H1 (cell line): Measurements from ENCODE around the gene PCDH9. TPM values are rescaled to one million over a fixed set of nuclear protein-coding genes. Genes with fewer than 3 reads are reported as not detected.

Source experiments
- CTCF ChIA-PET: fragments of 300-600 bp; sonication (Branson Sonifier 250); formaldehyde crosslinking; loops from one replicate; lab custom pipeline; 2021; ENCODE audit not compliant: partially characterized antibody; lab: Charles Lee
- POLR2A ChIA-PET: fragments of 300-600 bp; sonication (Branson Sonifier 250); formaldehyde crosslinking; loops from one replicate; lab custom pipeline; 2021; ENCODE audit warnings: inconsistent platforms; ENCODE audit not compliant: partially characterized antibody; lab: Charles Lee
- DNase-seq, 2 experiments: peaks; one replicate each; pipeline versions ENCODE4 v3.0.0 to v3.0.0-alpha.2; 2010 to 2022; ENCODE audit warnings: low spot score in 2 of 2, low read depth in 1 of 2, mixed read lengths in 1 of 2
- FAIRE-seq: peaks from 2 replicates; lab custom pipeline; 2011; peaks lifted over from hg19 to GRCh38; lab: Jason Lieb, UNC
- H2AFZ ChIP-seq: 2 replicates; pipeline ENCODE4 v1.8.1; 2012; ENCODE audit warnings: low read length, inconsistent platforms
- H2AK5ac ChIP-seq: 2 replicates; pipeline ENCODE4 v1.6.1; 2013; ENCODE audit warnings: low read depth, low read length
- H2BK120ac ChIP-seq: replicated peaks from 2 replicates; pipeline ENCODE3; 2013; ENCODE audit warnings: low read depth, low read length, inconsistent platforms
- H2BK12ac ChIP-seq: 2 replicates; pipeline ENCODE4 v1.6.1; 2013; ENCODE audit warnings: low read depth, low read length
- H2BK15ac ChIP-seq: 2 replicates; pipeline ENCODE4 v1.6.1; 2013; ENCODE audit warnings: low read length
- H2BK20ac ChIP-seq: 2 replicates; pipeline ENCODE4 v1.6.1; 2013; ENCODE audit warnings: low read length
- H2BK5ac ChIP-seq: 2 replicates; pipeline ENCODE4 v1.6.1; 2013; ENCODE audit warnings: low read depth, low read length
- H3K14ac ChIP-seq: 2 replicates; pipeline ENCODE4 v1.6.1; 2013; ENCODE audit warnings: inconsistent platforms; ENCODE audit not compliant: insufficient read length
- H3K18ac ChIP-seq: 2 replicates; pipeline ENCODE4 v1.6.1; 2013; ENCODE audit warnings: low read length; ENCODE audit errors: extremely low read depth
- H3K23ac ChIP-seq: 2 replicates; pipeline ENCODE4 v1.6.1; 2013; ENCODE audit warnings: inconsistent platforms; ENCODE audit not compliant: insufficient read length
- H3K23me2 ChIP-seq: 2 replicates; pipeline ENCODE4 v1.6.1; 2013; ENCODE audit warnings: low read depth, low read length
- H3K27ac ChIP-seq: 2 replicates; pipeline ENCODE4 v1.6.1; 2011; ENCODE audit warnings: low read depth, low read length, inconsistent platforms
- H3K27me3 ChIP-seq, 4 experiments: replicated peaks in 1 of 4; 1 replicate in 1 of 4; 2 replicates in 3 of 4; pipeline versions ENCODE4 v1.6.1 to v1.8.1; 2011 to 2013; ENCODE audit warnings: low read length in 3 of 4, mild to moderate bottlenecking in 3 of 4, inconsistent platforms in 2 of 4, mixed read lengths in 2 of 4, moderate library complexity in 1 of 4; ENCODE audit not compliant: control insufficient read depth in 3 of 4, insufficient read depth in 3 of 4; ENCODE audit errors: extremely low read depth in 1 of 4
- H3K36me3 ChIP-seq, 4 experiments: 2 replicates each; pipeline versions ENCODE4 v1.6.1 to v1.8.1; 2011 to 2013; ENCODE audit warnings: mild to moderate bottlenecking in 4 of 4, low read length in 3 of 4, moderate library complexity in 2 of 4, control low read depth in 1 of 4, inconsistent platforms in 1 of 4; ENCODE audit not compliant: insufficient read depth in 4 of 4, control insufficient read depth in 2 of 4
- H3K4ac ChIP-seq: replicated peaks from 2 replicates; pipeline ENCODE3; 2013; ENCODE audit warnings: low read length, low read depth, mixed read lengths, inconsistent platforms; ENCODE audit not compliant: insufficient read length
- H3K4me1 ChIP-seq, 4 experiments: replicated peaks in 1 of 4; 1 replicate in 1 of 4; 2 replicates in 3 of 4; pipeline versions ENCODE4 v1.6.1 to v1.8.1; 2011 to 2013; ENCODE audit warnings: low read length in 3 of 4, inconsistent platforms in 2 of 4, mixed read lengths in 1 of 4; ENCODE audit not compliant: insufficient read depth in 4 of 4, control insufficient read depth in 3 of 4
- H3K4me2 ChIP-seq, 2 experiments: 2 replicates each; pipeline versions ENCODE4 v1.6.1 to v1.8.1; 2011 to 2013; ENCODE audit warnings: low read depth in 2 of 2, low read length in 2 of 2, control low read depth in 1 of 2, inconsistent platforms in 1 of 2, mild to moderate bottlenecking in 1 of 2; ENCODE audit not compliant: insufficient read depth in 1 of 2
- H3K4me3 ChIP-seq, 4 experiments: fragments of 200-600, 300-600 bp in 1 of 4; sonication (generic), shearing (Covaris generic), sonication (Bioruptor Twin) in 1 of 4; 2 replicates each; pipeline versions ENCODE4 v1.5.1 to v1.8.1; 2011 to 2016; ENCODE audit warnings: low read length in 4 of 4, low read depth in 3 of 4, control low read depth in 2 of 4, inconsistent platforms in 2 of 4, mild to moderate bottlenecking in 2 of 4, mixed read lengths in 1 of 4, moderate library complexity in 1 of 4; ENCODE audit not compliant: insufficient read depth in 2 of 4; ENCODE audit errors: extremely low read depth in 1 of 4
- H3K56ac ChIP-seq: replicated peaks from 2 replicates; pipeline ENCODE3; 2013; ENCODE audit warnings: low read depth, mild to moderate bottlenecking, mixed read lengths, low read length, inconsistent platforms; ENCODE audit not compliant: insufficient read length
- H3K79me1 ChIP-seq: 2 replicates; pipeline ENCODE4 v1.6.1; 2013; ENCODE audit warnings: low read depth, low read length, control low read depth
- H3K79me2 ChIP-seq, 2 experiments: 2 replicates each; pipeline versions ENCODE4 v1.6.1 to v1.8.1; 2012 to 2013; ENCODE audit warnings: low read length in 2 of 2, mild to moderate bottlenecking in 2 of 2, inconsistent platforms in 1 of 2; ENCODE audit not compliant: insufficient read depth in 2 of 2, control insufficient read depth in 1 of 2
- H3K9ac ChIP-seq, 4 experiments: replicated peaks in 1 of 4; 1 replicate in 1 of 4; 2 replicates in 3 of 4; pipeline versions ENCODE4 v1.6.1 to v1.8.1; 2011 to 2013; ENCODE audit warnings: low read depth in 3 of 4, low read length in 3 of 4, control low read depth in 2 of 4, mild to moderate bottlenecking in 2 of 4, moderate library complexity in 2 of 4, inconsistent platforms in 1 of 4; ENCODE audit errors: extremely low read depth in 1 of 4
- H3K9me3 ChIP-seq, 2 experiments: 2 replicates each; pipeline versions ENCODE4 v1.6.1 to v1.8.1; 2012 to 2013; ENCODE audit warnings: mild to moderate bottlenecking in 2 of 2, moderate library complexity in 2 of 2, control low read depth in 1 of 2, inconsistent platforms in 1 of 2, low read depth in 1 of 2, low read length in 1 of 2, mixed read lengths in 1 of 2; ENCODE audit not compliant: insufficient read depth in 2 of 2
- H4K20me1 ChIP-seq, 2 experiments: replicated peaks in 1 of 2; 2 replicates each; pipeline versions ENCODE3 to v1.8.1; 2011 to 2013; ENCODE audit warnings: inconsistent platforms in 2 of 2, low read length in 2 of 2, mild to moderate bottlenecking in 1 of 2; ENCODE audit not compliant: insufficient read depth in 2 of 2, control insufficient read depth in 1 of 2
- H4K5ac ChIP-seq: 2 replicates; pipeline ENCODE4 v1.6.1; 2013; ENCODE audit warnings: low read length, low read depth, mixed read lengths, inconsistent platforms; ENCODE audit not compliant: insufficient read length
- H4K8ac ChIP-seq: 2 replicates; pipeline ENCODE4 v1.8.0; 2013; ENCODE audit warnings: mild to moderate bottlenecking, moderate library complexity, low read length, inconsistent platforms; ENCODE audit not compliant: insufficient read depth; ENCODE audit errors: extremely low read depth
- H4K91ac ChIP-seq: replicated peaks from 2 replicates; pipeline ENCODE3; 2013; ENCODE audit warnings: low read length, mixed read lengths, inconsistent platforms; ENCODE audit not compliant: insufficient read length
- ASH2L ChIP-seq: fragments of 200-600, 300-600 bp; sonication (generic); IDR thresholded peaks from one replicate; pipeline ENCODE4 v1.7.1; 2017; ENCODE audit warnings: low read length
- CEBPB ChIP-seq: IDR thresholded peaks from 2 replicates; pipeline ENCODE4 v1.6.1; 2012; ENCODE audit warnings: low read depth, low read length
- EP300 ChIP-seq, 2 experiments: IDR thresholded peaks; 1 replicate in 1 of 2; 2 replicates in 1 of 2; pipeline ENCODE4 v1.6.1; 2011 to 2012; ENCODE audit warnings: low read depth in 2 of 2, low read length in 2 of 2, mild to moderate bottlenecking in 2 of 2, borderline replicate concordance in 1 of 2, inconsistent platforms in 1 of 2, moderate library complexity in 1 of 2
- KDM4A ChIP-seq: IDR thresholded peaks from one replicate; pipeline ENCODE4 v1.7.1; 2012; ENCODE audit warnings: low read depth, mild to moderate bottlenecking, moderate library complexity, low read length, inconsistent platforms; ENCODE audit not compliant: severe bottlenecking
- MAFK ChIP-seq: IDR thresholded peaks from 2 replicates; pipeline ENCODE4 v1.6.1; 2012; ENCODE audit warnings: low read depth, mild to moderate bottlenecking, improper control_type of control experiment, low read length
- NRF1 ChIP-seq: IDR thresholded peaks from 2 replicates; pipeline ENCODE4 v1.6.1; 2011; ENCODE audit warnings: mild to moderate bottlenecking, low read depth, low read length, improper control_type of control experiment
- RFX5 ChIP-seq: IDR thresholded peaks from 2 replicates; pipeline ENCODE4 v1.6.1; 2011; ENCODE audit warnings: low read depth, low read length, improper control_type of control experiment, borderline replicate concordance
- SAP30 ChIP-seq: fragments of 300-600 bp; sonication (generic); IDR thresholded peaks from 2 replicates; pipeline ENCODE4 v1.7.1; 2012; ENCODE audit warnings: low read length, moderate library complexity, mild to moderate bottlenecking, inconsistent platforms; ENCODE audit not compliant: insufficient read depth, insufficient replicate concordance
- SIN3A ChIP-seq, 2 experiments: IDR thresholded peaks in 1 of 2; conservative IDR thresholded peaks in 1 of 2; 2 replicates each; pipeline ENCODE4 v1.6.1; 2011 to 2012; ENCODE audit warnings: low read length in 2 of 2, improper control_type of control experiment in 1 of 2, low read depth in 1 of 2, mild to moderate bottlenecking in 1 of 2
- SIRT6 ChIP-seq: IDR thresholded peaks from one replicate; pipeline ENCODE4 v1.7.1; 2012; ENCODE audit warnings: low read length, inconsistent platforms
- WGBS, 2 experiments: shearing (Covaris generic) in 1 of 2; methylation state at CpG; one replicate each; pipeline versions ENCODE4 v1.1.6 to v1.1.7; 2013 to 2015; ENCODE audit warnings: low lambda C conversion rate in 2 of 2, mixed read lengths in 2 of 2, inconsistent platforms in 1 of 2, low coverage in 1 of 2, missing lambda C conversion rate in 1 of 2; ENCODE audit not compliant: insufficient replicate concordance in 2 of 2, insufficient coverage in 1 of 2, insufficient read length in 1 of 2; ENCODE audit errors: extremely low coverage in 1 of 2, missing lambda C conversion rate in 1 of 2; 5-methylcytosine and 5-hydroxymethylcytosine counted together
- polyA plus RNA-seq, 7 experiments: library from polyadenylated mRNA; depleted of rRNA in 3 of 7; stranded (reverse) in 5 of 7; unstranded in 2 of 7; fragments of >200 nt in 5 of 7; fragments of 200-250 nt in 2 of 7; gene quantifications; 1 replicate in 5 of 7; 2 replicates in 1 of 7; 4 replicates in 1 of 7; pipeline versions ENCODE4 v1.2.1 to v1.2.3, GENCODE V29; 2011 to 2013; ENCODE audit warnings: missing spikeins in 2 of 7, mixed read lengths in 2 of 7
- total RNA-seq: library from RNA; stranded (reverse); fragmentation: NEBNext Ultra II Directional; extraction: Animal tissue kit (Norgen Biotek cat#: 25700); gene quantifications from 2 replicates; pipeline ENCODE4 v1.2.1, GENCODE V29; 2021
- TF ChIP-seq, protein P1 (sequence below), 3 experiments: IDR thresholded peaks; 1 replicate in 2 of 3; 2 replicates in 1 of 3; pipeline versions ENCODE4 v1.5.1 to v1.6.1; 2011; ENCODE audit warnings: low read length in 3 of 3, mild to moderate bottlenecking in 3 of 3, inconsistent platforms in 2 of 3, low read depth in 1 of 3, moderate library complexity in 1 of 3; ENCODE audit not compliant: insufficient read depth in 1 of 3; ENCODE audit errors: control extremely low read depth in 1 of 3

The PCDH9 gene
- total and polyA plus RNA-seq, 2 of the 8 experiments (the other 6 are each of a cell fraction or from before 2014, with no cell fraction given): 0.12 to 0.60 TPM

GRCh38 chr13:66345518-66345810, 884.7 kb downstream of the PCDH9 start:
- Histone ChIP-seq H3K4ac (no peak overlapping the region), H3K27me3 (no peaks in the 10 kb centered on the region), H3K56ac (no peak overlapping the region), H3K79me2 (no peaks in the 10 kb centered on the region), H3K14ac (no peak overlapping the region), H3K4me3 (no peak overlapping the region), H3K36me3 (no peaks in the 10 kb centered on the region), H2BK12ac (no peak overlapping the region), H3K9me3 (no peaks in the 10 kb centered on the region), H4K20me1 (no peaks in the 10 kb centered on the region), H3K18ac (no peak overlapping the region), H4K8ac (no peak overlapping the region), H3K9ac (no peak overlapping the region), H3K23ac (no peak overlapping the region), H3K23me2 (no peaks in the 10 kb centered on the region), H3K4me2 (no peak overlapping the region), H2BK20ac (no peak overlapping the region), H3K79me1 (no peaks in the 10 kb centered on the region), H3K27ac (no peak overlapping the region), H2BK5ac (no peak overlapping the region), H4K91ac (no peak overlapping the region), H2AFZ (no peak overlapping the region), H2AK5ac (no peak overlapping the region), H3K4me1 (peaks cover 0 to 6% (median 0%) of the 10 kb centered on the region in 4 experiments; a peak in 3 of 7 replicates), H4K5ac (no peak overlapping the region), H2BK15ac (no peak overlapping the region), H2BK120ac (no peak overlapping the region)
- ChIA-PET CTCF (interaction anchor here (0.9 kb wide), 1 partner anchor 419 kb away, joined by 3 read pairs; no protein-coding TSS in a partner anchor), POLR2A (no interaction called here)
- TF ChIP-seq KDM4A (no peak), MAFK (no peak), SIRT6 (no peak), CEBPB (no peak), EP300 (IDR thresholded peaks at IDR 0.05; ENCODE audit: borderline replicate concordance in 1 of 2, low read depth in 2 of 2, low read length in 2 of 2) (no peak), SAP30 (no peak), ASH2L (no peak), RFX5 (no peak), NRF1 (no peak), SIN3A (conservative IDR thresholded peaks at IDR 0.05 in 1 of 2, IDR thresholded peaks at IDR 0.05 in 1 of 2; ENCODE audit: low read depth in 1 of 2, low read length in 2 of 2) (no peak)
- TF ChIP-seq, protein P1, sequence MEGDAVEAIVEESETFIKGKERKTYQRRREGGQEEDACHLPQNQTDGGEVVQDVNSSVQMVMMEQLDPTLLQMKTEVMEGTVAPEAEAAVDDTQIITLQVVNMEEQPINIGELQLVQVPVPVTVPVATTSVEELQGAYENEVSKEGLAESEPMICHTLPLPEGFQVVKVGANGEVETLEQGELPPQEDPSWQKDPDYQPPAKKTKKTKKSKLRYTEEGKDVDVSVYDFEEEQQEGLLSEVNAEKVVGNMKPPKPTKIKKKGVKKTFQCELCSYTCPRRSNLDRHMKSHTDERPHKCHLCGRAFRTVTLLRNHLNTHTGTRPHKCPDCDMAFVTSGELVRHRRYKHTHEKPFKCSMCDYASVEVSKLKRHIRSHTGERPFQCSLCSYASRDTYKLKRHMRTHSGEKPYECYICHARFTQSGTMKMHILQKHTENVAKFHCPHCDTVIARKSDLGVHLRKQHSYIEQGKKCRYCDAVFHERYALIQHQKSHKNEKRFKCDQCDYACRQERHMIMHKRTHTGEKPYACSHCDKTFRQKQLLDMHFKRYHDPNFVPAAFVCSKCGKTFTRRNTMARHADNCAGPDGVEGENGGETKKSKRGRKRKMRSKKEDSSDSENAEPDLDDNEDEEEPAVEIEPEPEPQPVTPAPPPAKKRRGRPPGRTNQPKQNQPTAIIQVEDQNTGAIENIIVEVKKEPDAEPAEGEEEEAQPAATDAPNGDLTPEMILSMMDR (IDR thresholded peaks at IDR 0.05; ENCODE audit: control extremely low read depth in 1 of 3, insufficient read depth in 1 of 3, low read depth in 1 of 3, low read length in 3 of 3): no peak
- FAIRE-seq (no peak), DNase-seq (no peak)
- WGBS, 2 experiments: 92% methylated on average over 6 of the region's 6 CpGs; no CpG with 5 or more reads in 1 of the 2 experiments
